OCI-LY3 (cell line): ENCODE measurements around the gene CRTAP.

Experiments
- CTCF ChIP-seq: fragments of 200-600, 300-600 bp; sonication (generic); IDR thresholded peaks from 2 replicates; pipeline ENCODE4 v1.5.1; 2014; ENCODE audit warnings: antibody characterized with exemption, low read length, low read depth
- EZH2phosphoT487 ChIP-seq: fragments of 200-600 bp; shearing (Covaris generic); IDR thresholded peaks from 2 replicates; pipeline ENCODE4 v1.6.1; 2018; ENCODE audit warnings: antibody characterized with exemption, mixed run types, low read depth

GRCh38 chr3:33083958-33084357 lies 29.9 kb upstream of the CRTAP start:
- TF ChIP-seq EZH2phosphoT487: no peak
- TF ChIP-seq CTCF: no peak
